ENCODE results near the gene FAM124B. TPM values are rescaled to one million over a fixed set of nuclear protein-coding genes. Genes with fewer than 3 reads are reported as not detected.

FAM124B gene
- total RNA-seq, 4 donors from 2014 or later = 0.47 to 7.3 (median 2.6) TPM

DNA sequence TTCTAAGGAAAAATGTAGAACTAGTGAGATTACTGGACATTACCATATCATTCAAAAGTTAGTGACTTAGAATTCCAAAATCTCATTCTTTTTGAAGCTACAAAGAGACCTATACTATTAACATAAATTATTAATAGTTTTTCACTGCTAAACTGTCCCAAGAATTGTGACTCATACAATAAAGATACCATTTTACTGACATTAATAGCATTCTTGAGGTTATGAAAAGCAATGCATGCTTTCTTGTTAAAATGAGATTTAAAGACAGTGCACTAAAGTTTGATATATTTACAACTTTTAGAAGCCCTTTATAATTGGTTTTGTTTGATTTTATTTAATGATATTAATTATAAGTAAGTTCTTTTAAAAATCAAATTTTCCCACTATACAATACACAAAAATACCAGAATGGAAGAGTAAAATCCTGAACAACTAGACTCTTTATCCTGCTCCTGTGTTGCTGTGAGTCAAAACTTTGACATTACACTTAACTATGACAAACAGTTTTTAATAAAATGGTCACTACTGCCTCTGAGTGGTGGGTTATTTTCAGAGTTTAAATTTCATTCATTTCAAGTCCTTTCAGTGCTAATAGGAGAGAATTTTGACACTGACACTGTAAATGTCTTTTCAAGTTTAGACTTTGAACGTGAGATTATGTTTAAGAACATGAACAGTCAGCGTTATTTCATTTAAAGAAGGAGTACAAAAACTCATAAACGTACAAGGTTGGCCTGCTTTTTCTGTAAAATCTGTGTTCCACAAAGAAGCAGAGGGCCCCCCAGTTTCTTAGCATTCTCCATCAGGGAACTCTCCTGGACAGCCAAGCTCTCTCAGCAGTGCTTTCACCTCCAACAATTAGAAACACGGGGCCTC lies 54.5 kb downstream of the FAM124B start:
- ATAC-seq = no peak
- H3K4me3 ChIP-seq = no peak overlapping the region
- no peaks in the 10 kb centered on the region for H3K27me3 ChIP-seq
- peaks cover 0 to 15% (median 0%) of the 10 kb centered on the region in 3 donors for H3K4me1 ChIP-seq
- no peak overlapping the region for H3K27ac ChIP-seq
- peaks cover 0 to 8% (median 0%) of the 10 kb centered on the region in 3 donors for H3K9me3 ChIP-seq
- no peak for TF ChIP-seq EP300 (IDR thresholded peaks at IDR 0.05)
- no peak for TF ChIP-seq POLR2AphosphoS5 (IDR thresholded peaks at IDR 0.05)
- TF ChIP-seq POLR2A (IDR thresholded peaks at IDR 0.05) = no peak
- TF ChIP-seq, protein P1, sequence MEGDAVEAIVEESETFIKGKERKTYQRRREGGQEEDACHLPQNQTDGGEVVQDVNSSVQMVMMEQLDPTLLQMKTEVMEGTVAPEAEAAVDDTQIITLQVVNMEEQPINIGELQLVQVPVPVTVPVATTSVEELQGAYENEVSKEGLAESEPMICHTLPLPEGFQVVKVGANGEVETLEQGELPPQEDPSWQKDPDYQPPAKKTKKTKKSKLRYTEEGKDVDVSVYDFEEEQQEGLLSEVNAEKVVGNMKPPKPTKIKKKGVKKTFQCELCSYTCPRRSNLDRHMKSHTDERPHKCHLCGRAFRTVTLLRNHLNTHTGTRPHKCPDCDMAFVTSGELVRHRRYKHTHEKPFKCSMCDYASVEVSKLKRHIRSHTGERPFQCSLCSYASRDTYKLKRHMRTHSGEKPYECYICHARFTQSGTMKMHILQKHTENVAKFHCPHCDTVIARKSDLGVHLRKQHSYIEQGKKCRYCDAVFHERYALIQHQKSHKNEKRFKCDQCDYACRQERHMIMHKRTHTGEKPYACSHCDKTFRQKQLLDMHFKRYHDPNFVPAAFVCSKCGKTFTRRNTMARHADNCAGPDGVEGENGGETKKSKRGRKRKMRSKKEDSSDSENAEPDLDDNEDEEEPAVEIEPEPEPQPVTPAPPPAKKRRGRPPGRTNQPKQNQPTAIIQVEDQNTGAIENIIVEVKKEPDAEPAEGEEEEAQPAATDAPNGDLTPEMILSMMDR (IDR thresholded peaks at IDR 0.05) = no peak
- 78 to 94% methylated on average over 4 of the region's 4 CpGs for WGBS, 2 donors (ENCODE audit: low coverage in 1 of 2)
- H3K36me3 ChIP-seq = no peaks in the 10 kb centered on the region

GRCh38 chr2:224345492-224345891 lies 56.4 kb downstream of the FAM124B start:
- no peak for ATAC-seq
- Histone ChIP-seq H3K4me3 (no peak overlapping the region), H3K9me3 (peaks cover 0 to 8% (median 0%) of the 10 kb centered on the region in 3 donors), H3K4me1 (peaks cover 0 to 15% (median 0%) of the 10 kb centered on the region in 3 donors), H3K36me3 (no peaks in the 10 kb centered on the region), H3K27me3 (no peaks in the 10 kb centered on the region), H3K27ac (no peak overlapping the region)
- TF ChIP-seq POLR2A (IDR thresholded peaks at IDR 0.05) (no peak), EP300 (IDR thresholded peaks at IDR 0.05) (no peak), POLR2AphosphoS5 (IDR thresholded peaks at IDR 0.05) (no peak)
- TF ChIP-seq, protein P1 (IDR thresholded peaks at IDR 0.05) = no peak
- 100% methylated on average over 2 of the region's 2 CpGs; no CpG with 5 or more reads in 1 of the 2 donors for WGBS, 2 donors (ENCODE audit: low coverage in 1 of 2)

- no peaks in the 10 kb centered on the region for H3K27me3 ChIP-seq
- no peak overlapping the region for H3K27ac ChIP-seq
- H3K36me3 ChIP-seq = no peaks in the 10 kb centered on the region
- ATAC-seq = no peak
- WGBS, 2 donors (ENCODE audit: low coverage in 1 of 2) = 74 to 85% methylated on average over 4 of the region's 4 CpGs
- peaks cover 0 to 8% (median 0%) of the 10 kb centered on the region in 3 donors for H3K9me3 ChIP-seq
- TF ChIP-seq POLR2AphosphoS5 (IDR thresholded peaks at IDR 0.05) (no peak), EP300 (IDR thresholded peaks at IDR 0.05) (no peak), POLR2A (IDR thresholded peaks at IDR 0.05) (no peak)
- TF ChIP-seq, protein P1 (IDR thresholded peaks at IDR 0.05) = no peak
- H3K4me3 ChIP-seq = no peak overlapping the region
- H3K4me1 ChIP-seq = no peaks in the 10 kb centered on the region
These were observed 58.7 kb downstream of the FAM124B start for GRCh38 chr2:224343226-224343625.

- no peak for TF ChIP-seq EP300 (IDR thresholded peaks at IDR 0.05)
- TF ChIP-seq, protein P1 (IDR thresholded peaks at IDR 0.05) = no peak
- no peak for TF ChIP-seq POLR2A (IDR thresholded peaks at IDR 0.05)
- no peak for TF ChIP-seq POLR2AphosphoS5 (IDR thresholded peaks at IDR 0.05)
- Histone ChIP-seq H3K4me1 (no peaks in the 10 kb centered on the region), H3K27me3 (no peaks in the 10 kb centered on the region), H3K36me3 (no peaks in the 10 kb centered on the region), H3K4me3 (no peak overlapping the region), H3K9me3 (no peaks in the 10 kb centered on the region), H3K27ac (no peak overlapping the region)
- ATAC-seq = no peak
- WGBS, 2 donors (ENCODE audit: low coverage in 1 of 2) = 27 to 38% methylated on average over 1 of the region's 1 CpG
These were observed 65.9 kb downstream of the FAM124B start for GRCh38 chr2:224335991-224336390.

DNA sequence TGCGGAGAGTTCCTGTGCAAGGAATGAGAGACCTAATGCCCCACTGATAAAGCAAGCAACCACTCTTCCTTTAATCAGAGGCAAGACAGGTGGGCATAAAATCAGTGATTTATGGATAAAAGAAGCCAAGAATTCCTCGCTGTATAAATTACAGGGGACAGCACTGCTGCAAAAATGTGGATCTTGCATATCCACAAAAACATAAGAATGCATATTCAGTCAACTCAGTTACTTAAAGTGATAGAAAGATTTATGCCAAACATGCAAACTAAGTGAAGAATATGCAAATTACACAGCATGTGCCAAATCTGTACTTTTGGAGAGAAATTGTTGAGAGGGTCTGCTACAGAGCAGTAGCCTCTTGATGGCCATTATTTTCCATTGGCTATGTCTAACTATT lies 67.2 kb downstream of the FAM124B start:
- Histone ChIP-seq H3K36me3 (no peaks in the 10 kb centered on the region), H3K4me1 (no peaks in the 10 kb centered on the region), H3K27ac (no peak overlapping the region), H3K4me3 (no peak overlapping the region), H3K27me3 (no peaks in the 10 kb centered on the region), H3K9me3 (no peaks in the 10 kb centered on the region)
- TF ChIP-seq POLR2AphosphoS5 (IDR thresholded peaks at IDR 0.05) (no peak), POLR2A (IDR thresholded peaks at IDR 0.05) (no peak), EP300 (IDR thresholded peaks at IDR 0.05) (no peak)
- TF ChIP-seq, protein P1 (IDR thresholded peaks at IDR 0.05) = no peak
- 83 to 100% methylated on average over 1 to 2 of the region's 2 CpGs for WGBS, 2 donors (ENCODE audit: low coverage in 1 of 2)
- ATAC-seq = no peak
